Heart right ventricle (tissue), 16 donors: ENCODE results near the gene PALM2AKAP2. TPM values are rescaled to one million over a fixed set of nuclear protein-coding genes. Genes with fewer than 3 reads are reported as not detected.

Experiments used
- ATAC-seq, 8 donors: fragments of 200-7000 bp; cut with Tn5 transposase; one replicate each; pipeline ENCODE4 v1.9.1; 2020; ENCODE audit warnings: mild to moderate bottlenecking in 8 of 8, moderate library complexity in 8 of 8, moderate number of reproducible peaks in 1 of 8
- DNase-seq, 2 donors: peaks; one replicate each; pipeline ENCODE4 v3.0.0-alpha.2; 2020
- H3K27ac ChIP-seq, 10 donors: fragments of 200-600 bp; sonication (generic) in 2 of 10; one replicate each; pipeline versions ENCODE4 v1.5.0 to v1.8.0; 2020 to 2022; ENCODE audit warnings: mild to moderate bottlenecking in 3 of 10
- H3K27me3 ChIP-seq, 7 donors: fragments of 200-600 bp; one replicate each; pipeline ENCODE4 v1.8.0; 2021 to 2022; ENCODE audit warnings: mild to moderate bottlenecking in 2 of 7
- H3K36me3 ChIP-seq, 9 donors: fragments of 200-600 bp; sonication (generic) in 1 of 9; one replicate each; pipeline versions ENCODE4 v1.5.0 to v1.8.0; 2020 to 2022; ENCODE audit warnings: mild to moderate bottlenecking in 2 of 9
- H3K4me1 ChIP-seq, 9 donors: fragments of 200-600 bp; sonication (generic) in 1 of 9; one replicate each; pipeline versions ENCODE4 v1.5.0 to v1.8.0; 2020 to 2022; ENCODE audit warnings: mild to moderate bottlenecking in 4 of 9
- H3K4me3 ChIP-seq, 10 donors: fragments of 200-600 bp; sonication (generic) in 2 of 10; one replicate each; pipeline versions ENCODE4 v1.5.0 to v1.8.0; 2020 to 2022; ENCODE audit warnings: mild to moderate bottlenecking in 7 of 10, moderate library complexity in 2 of 10
- H3K9me3 ChIP-seq, 11 donors: fragments of 200-600 bp in 10 of 11; sonication (generic) in 2 of 11; one replicate each; pipeline versions ENCODE4 v1.5.0 to v1.8.0; 2013 to 2022; ENCODE audit warnings: mild to moderate bottlenecking in 2 of 11, control low read depth in 1 of 11, moderate library complexity in 1 of 11
- WGBS, 2 donors: extraction: QIAGEN DNeasy Blood & Tissue Kit; methylation state at CpG; one replicate each; pipeline ENCODE4 v1.1.7; 2013; ENCODE audit warnings: inconsistent platforms in 1 of 2; 5-methylcytosine and 5-hydroxymethylcytosine counted together
- intact Hi-C, 10 donors: fragments of 100-400 bp; cut with DNase I; formaldehyde crosslinking; loops; one replicate each; pipeline versions ENCODE4 v1.11.1 to v1.14.2; 2022
- polyA plus RNA-seq, 2 donors: library from polyadenylated mRNA; stranded (reverse); fragments of 200-250 nt; gene quantifications; one replicate each; pipeline ENCODE4 v1.2.3, GENCODE V29; 2013
- total RNA-seq, 10 donors: library from RNA; stranded (reverse); fragmentation: NEBNext Ultra II Directional in 3 of 10; extraction: Animal tissue kit (Norgen Biotek cat#: 25700) in 3 of 10; gene quantifications; one replicate each; pipeline versions ENCODE4 v1.2.1 to v1.2.4, GENCODE V29; 2021 to 2023
- TF ChIP-seq, protein P1 (sequence below), 9 donors: fragments of 200-600 bp; sonication (generic) in 2 of 9; IDR thresholded peaks; one replicate each; pipeline versions ENCODE4 v1.5.0 to v1.8.0; 2021 to 2022; ENCODE audit warnings: antibody characterized with exemption in 9 of 9, mild to moderate bottlenecking in 5 of 9, moderate library complexity in 1 of 9
- donor health status: Arrhythmogenic right ventricular cardiomyopathy.
- donor health status: ischemic (EF 13 %, LVEDD 7.1; RV severe dilation, severe dysfunction).
- donor health status: healthy with polysubstance abuse.
- donor health status: DM: no; HTN: yes; CAD: no.
- donor health status: DM: no; HTN: no; CAD: no.
- donor health status: ischemic (EF 25% LVEDD 6.9; RV normal size, moderate dysfunction).
- donor health status: ischemic (EF 25% LVEDD 5.7; RV mildly dilated, moderate dysfunction).
- donor health status: healthy.
- donor health status: DM: yes; HTN: yes; CAD: no.
- donor health status: Ischemic cardiomyopathy.
- donor health status: ischemic (EF 35%, LVEDD 5.7; RV mildly dilated, moderate dysfunction).
- donor health status: nonischemic (EF 11% LVEDD 7.7; RV severe dilation, severe dysfunction).
- donor health status: DM: yes; HTN: yes; CAD: no.
- donor health status: PGD.
- donor health status: ischemic (EF 29% LVEDD 5.4; RV normal size, mild dysfunction).
- donor health status: nonischemic (EF 23%, LVEDD 6.1; RV moderate dilation, normal function).

Gene PALM2AKAP2
- total and polyA plus RNA-seq, 12 donors, result 3.1 to 111 (median 93.6) TPM

DNA sequence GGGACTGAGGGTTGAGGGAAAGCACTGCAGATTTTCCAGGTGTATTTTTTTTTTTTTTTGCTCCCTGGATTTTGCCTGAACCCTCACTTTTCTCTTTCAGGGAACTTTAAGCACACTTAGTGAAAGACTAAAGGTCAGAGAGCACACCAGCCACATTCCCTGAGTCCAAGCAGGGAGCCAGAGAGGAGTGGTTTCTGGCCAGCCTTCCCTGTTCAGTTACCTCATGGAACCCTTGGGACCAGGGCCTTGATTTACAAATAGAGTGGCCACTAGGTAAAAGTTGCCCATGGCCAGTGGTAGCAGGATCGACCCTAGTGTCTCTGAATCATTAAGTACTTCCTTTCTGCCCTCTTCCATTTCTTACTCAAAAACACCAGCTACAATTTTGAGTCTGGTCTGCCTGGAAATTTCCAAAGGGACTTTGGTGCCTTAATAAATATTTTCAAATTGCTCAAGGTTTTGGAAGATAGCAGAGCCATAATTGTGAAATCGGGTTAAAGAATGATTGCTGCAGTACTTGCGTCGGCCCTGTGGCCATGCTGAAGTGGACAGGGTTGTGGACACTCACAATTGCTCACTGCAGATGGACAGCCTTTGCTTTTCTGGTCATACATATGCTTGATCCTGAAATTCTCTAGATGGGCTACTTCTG, 14.5 kb downstream of the PALM2AKAP2 start:
- Histone ChIP-seq H3K36me3 (no peaks in the 10 kb centered on the region), H3K27ac (peak overlapping the region in 6 of 10 donors; percentile 5 to 53 (median 36)), H3K4me1 (peaks cover 4 to 86% (median 56%) of the 10 kb centered on the region in 9 donors), H3K27me3 (no peaks in the 10 kb centered on the region), H3K4me3 (no peak overlapping the region), H3K9me3 (no peaks in the 10 kb centered on the region)
- TF ChIP-seq, protein P1, sequence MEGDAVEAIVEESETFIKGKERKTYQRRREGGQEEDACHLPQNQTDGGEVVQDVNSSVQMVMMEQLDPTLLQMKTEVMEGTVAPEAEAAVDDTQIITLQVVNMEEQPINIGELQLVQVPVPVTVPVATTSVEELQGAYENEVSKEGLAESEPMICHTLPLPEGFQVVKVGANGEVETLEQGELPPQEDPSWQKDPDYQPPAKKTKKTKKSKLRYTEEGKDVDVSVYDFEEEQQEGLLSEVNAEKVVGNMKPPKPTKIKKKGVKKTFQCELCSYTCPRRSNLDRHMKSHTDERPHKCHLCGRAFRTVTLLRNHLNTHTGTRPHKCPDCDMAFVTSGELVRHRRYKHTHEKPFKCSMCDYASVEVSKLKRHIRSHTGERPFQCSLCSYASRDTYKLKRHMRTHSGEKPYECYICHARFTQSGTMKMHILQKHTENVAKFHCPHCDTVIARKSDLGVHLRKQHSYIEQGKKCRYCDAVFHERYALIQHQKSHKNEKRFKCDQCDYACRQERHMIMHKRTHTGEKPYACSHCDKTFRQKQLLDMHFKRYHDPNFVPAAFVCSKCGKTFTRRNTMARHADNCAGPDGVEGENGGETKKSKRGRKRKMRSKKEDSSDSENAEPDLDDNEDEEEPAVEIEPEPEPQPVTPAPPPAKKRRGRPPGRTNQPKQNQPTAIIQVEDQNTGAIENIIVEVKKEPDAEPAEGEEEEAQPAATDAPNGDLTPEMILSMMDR (IDR thresholded peaks at IDR 0.05), result no peak
- ATAC-seq (peak in 4 of 8 donors; percentile 25 to 66 (median 52)), DNase-seq (no peak)
- intact Hi-C loops, result no loop called here
- WGBS, 2 donors, result 78% methylated on average over 4 of the region's 4 CpGs

DNA sequence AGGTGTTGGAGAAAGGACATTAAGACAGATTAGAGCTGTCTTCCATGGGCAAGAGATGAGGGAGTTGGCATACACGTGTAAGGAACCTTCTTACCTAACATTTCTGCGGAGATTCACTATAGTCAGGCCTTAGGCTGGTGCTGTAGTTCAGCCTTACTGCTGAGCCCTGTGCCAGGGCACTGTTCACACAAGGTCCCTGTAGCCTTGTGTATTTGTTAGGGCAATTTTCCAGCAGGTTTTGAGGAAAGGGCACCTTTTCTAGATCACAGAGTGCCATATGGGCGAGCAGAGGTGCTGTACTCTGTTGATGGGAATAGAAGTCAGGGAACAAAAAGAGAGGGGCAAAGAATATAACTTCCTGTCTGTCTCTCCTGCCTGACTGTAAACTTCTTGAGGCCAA, 15.6 kb downstream of the PALM2AKAP2 start:
- H3K4me3 ChIP-seq, result no peak overlapping the region
- H3K36me3 ChIP-seq, result no peaks in the 10 kb centered on the region
- peak overlapping the region in 4 of 10 donors; percentile 20 to 39 (median 31) for H3K27ac ChIP-seq
- TF ChIP-seq, protein P1 (IDR thresholded peaks at IDR 0.05), result no peak
- peaks cover 6 to 89% (median 58%) of the 10 kb centered on the region in 9 donors for H3K4me1 ChIP-seq
- 71% methylated on average over 3 of the region's 3 CpGs for WGBS, 2 donors
- H3K27me3 ChIP-seq, result no peaks in the 10 kb centered on the region
- no peak for DNase-seq
- ATAC-seq, result peak in 1 of 8 donors; percentile 30
- H3K9me3 ChIP-seq, result no peaks in the 10 kb centered on the region
- intact Hi-C loops, result no loop called here

DNA sequence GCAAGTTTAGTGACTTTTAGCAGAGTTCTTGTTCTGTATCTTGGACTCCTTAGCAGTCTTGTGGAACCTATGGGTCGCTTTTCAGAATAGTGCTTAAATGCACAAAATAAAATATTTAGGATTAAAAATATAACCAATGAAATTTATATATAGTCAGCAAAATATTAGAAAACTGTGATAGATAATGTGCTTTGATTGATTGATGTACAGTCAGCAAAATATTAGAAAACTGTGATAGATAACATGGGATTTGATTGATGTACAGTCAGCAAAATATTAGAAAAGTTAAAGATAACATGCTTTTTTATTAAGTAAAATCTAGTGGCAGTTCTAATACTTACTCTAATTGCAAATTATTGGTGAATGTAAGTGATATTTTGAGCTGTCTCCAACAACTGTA, 16.1 kb downstream of the PALM2AKAP2 start:
- Histone ChIP-seq H3K9me3 (no peaks in the 10 kb centered on the region), H3K36me3 (no peaks in the 10 kb centered on the region), H3K27ac (peak overlapping the region in 4 of 10 donors; percentile 20 to 39 (median 31)), H3K4me1 (peaks cover 6 to 90% (median 58%) of the 10 kb centered on the region in 9 donors), H3K27me3 (no peaks in the 10 kb centered on the region), H3K4me3 (no peak overlapping the region)
- DNase-seq (no peak), ATAC-seq (no peak)
- intact Hi-C loops, result no loop called here
- TF ChIP-seq, protein P1 (IDR thresholded peaks at IDR 0.05), result no peak
- WGBS, 2 donors, result 93 to 94% methylated on average over 1 of the region's 1 CpG

DNA sequence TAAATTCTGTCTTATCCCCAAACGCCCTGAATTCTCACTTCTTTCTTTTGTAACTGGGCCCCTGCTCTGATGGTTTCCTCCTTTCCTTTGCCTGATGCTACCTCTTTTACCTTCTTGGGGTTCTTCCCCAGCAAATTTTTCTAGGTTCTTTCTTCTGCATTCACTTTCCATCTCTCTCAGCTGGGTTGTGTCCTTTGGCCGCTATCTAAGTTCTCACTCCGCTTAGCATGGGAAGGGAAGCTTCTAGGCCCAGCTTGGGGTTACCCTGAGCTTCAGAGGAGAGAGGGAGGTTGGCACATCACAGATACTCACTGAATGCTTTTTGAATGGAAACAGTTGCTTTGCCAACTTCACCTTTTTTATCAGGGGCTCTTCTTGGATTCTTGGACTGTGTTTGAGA, 17.0 kb downstream of the PALM2AKAP2 start:
- Histone ChIP-seq H3K27ac (peak overlapping the region in 3 of 10 donors; percentile 15 to 39 (median 38)), H3K4me1 (peaks cover 6 to 90% (median 55%) of the 10 kb centered on the region in 9 donors), H3K27me3 (no peaks in the 10 kb centered on the region), H3K36me3 (no peaks in the 10 kb centered on the region), H3K9me3 (no peaks in the 10 kb centered on the region), H3K4me3 (no peak overlapping the region)
- no peak for DNase-seq
- intact Hi-C loops, result no loop called here
- TF ChIP-seq, protein P1 (IDR thresholded peaks at IDR 0.05), result no peak
- no peak for ATAC-seq
- WGBS, 2 donors, result 88 to 96% methylated on average over 3 of the region's 3 CpGs
